Subcutaneous adipose tissue (tissue), 4 donors: ENCODE results near the gene EIF1B. TPM values are rescaled to one million over a fixed set of nuclear protein-coding genes. Genes with fewer than 3 reads are reported as not detected.

ENCODE experiments used
- total RNA-seq, 4 donors: library from RNA; depleted of rRNA; stranded (reverse); fragments of >200 nt; gene quantifications; one replicate each; pipeline ENCODE4 v1.1.0, GENCODE V29; 2016
- TF ChIP-seq, protein P1 (sequence below): fragments of 450-650 bp; IDR thresholded peaks from one replicate; pipeline ENCODE4 v1.5.1; 2016; ENCODE audit warnings: low read depth, mild to moderate bottlenecking, control low read depth, antibody characterized with exemption, moderate library complexity

Gene EIF1B
- total RNA-seq, 4 donors from 2014 or later, result 37.5 to 62.6 (median 41.7) TPM

DNA sequence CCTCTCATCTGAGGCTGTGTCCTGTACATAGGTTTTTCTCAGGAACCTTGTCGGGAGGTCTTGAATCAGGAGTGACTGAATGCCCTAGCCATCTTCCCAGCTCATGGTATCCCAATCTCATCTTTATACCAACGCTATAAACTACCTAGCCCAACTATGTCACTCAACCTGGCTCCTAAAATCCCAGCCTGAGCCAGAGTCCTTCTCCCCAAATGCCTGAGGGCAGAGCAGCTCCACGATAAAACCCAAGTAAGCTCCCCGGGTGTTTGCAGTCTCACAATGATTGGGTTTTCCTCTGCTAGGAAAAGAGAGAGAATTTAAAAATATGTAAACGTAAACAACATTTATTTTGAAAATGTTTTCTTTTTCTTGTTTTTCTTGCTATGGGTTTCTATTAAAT is 14.4 kb downstream of the EIF1B start:
- TF ChIP-seq, protein P1, sequence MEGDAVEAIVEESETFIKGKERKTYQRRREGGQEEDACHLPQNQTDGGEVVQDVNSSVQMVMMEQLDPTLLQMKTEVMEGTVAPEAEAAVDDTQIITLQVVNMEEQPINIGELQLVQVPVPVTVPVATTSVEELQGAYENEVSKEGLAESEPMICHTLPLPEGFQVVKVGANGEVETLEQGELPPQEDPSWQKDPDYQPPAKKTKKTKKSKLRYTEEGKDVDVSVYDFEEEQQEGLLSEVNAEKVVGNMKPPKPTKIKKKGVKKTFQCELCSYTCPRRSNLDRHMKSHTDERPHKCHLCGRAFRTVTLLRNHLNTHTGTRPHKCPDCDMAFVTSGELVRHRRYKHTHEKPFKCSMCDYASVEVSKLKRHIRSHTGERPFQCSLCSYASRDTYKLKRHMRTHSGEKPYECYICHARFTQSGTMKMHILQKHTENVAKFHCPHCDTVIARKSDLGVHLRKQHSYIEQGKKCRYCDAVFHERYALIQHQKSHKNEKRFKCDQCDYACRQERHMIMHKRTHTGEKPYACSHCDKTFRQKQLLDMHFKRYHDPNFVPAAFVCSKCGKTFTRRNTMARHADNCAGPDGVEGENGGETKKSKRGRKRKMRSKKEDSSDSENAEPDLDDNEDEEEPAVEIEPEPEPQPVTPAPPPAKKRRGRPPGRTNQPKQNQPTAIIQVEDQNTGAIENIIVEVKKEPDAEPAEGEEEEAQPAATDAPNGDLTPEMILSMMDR, result no peak

- TF ChIP-seq, protein P1, result no peak
Measured at GRCh38 chr3:40324621-40325020, 15.1 kb downstream of the EIF1B start.

DNA sequence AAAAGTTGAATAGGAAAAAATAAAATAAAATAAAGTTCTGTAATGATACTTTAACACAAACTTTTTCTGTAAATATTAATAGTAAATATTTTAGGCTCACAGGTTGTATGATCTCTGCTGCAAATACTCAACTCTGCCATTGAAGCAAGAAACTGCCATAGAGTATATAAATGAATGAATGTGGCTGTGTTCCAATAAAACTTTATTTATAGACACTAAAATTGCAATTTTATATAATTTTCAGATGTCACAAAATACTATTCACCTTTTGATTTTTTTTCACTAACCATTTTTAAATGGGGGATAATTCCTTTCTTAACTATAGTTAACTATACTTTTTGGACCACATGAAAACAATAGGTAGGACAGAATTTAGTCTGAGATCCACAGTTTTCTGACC is 16.0 kb downstream of the EIF1B start:
- TF ChIP-seq, protein P1, result no peak

DNA sequence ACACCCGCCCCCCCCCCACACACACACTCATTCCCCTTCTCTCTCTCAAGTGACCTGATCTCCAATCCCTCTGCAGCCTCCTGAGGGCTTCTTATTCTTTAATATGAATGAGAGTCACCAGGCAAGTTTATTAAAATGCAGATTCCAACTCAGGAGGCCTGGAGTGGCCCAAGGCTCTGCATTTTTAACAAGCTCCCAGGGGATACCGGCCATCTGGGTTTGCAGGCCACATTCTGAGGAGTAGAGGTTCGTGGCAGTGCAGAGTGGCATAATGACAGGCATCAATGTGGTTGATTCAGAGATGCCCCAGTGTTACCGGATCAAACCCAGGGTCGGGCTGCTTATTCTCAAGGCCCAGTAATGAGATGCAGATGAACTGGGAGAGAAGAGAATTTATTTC is 18.9 kb downstream of the EIF1B start:
- TF ChIP-seq, protein P1, result no peak

DNA sequence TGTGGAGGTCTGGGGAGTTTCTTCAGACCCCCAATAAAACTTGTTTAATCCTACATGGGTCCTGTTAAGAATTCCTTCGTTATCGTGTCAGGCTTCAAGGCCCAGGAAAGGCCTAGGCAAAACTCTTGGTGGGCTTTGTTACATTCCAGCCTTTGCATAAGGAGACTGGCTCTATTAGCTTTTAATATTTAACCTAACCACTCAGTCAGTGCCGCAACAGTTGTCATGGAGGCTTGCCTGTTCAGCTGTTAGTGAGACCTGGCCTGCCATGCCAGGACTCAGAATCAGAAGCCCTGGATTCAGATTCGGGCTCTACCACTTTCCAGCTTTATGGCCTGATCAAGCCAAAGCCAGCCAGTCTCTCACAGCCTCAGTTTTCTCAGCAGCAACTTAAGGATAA is 19.6 kb downstream of the EIF1B start:
- TF ChIP-seq, protein P1, result no peak

DNA sequence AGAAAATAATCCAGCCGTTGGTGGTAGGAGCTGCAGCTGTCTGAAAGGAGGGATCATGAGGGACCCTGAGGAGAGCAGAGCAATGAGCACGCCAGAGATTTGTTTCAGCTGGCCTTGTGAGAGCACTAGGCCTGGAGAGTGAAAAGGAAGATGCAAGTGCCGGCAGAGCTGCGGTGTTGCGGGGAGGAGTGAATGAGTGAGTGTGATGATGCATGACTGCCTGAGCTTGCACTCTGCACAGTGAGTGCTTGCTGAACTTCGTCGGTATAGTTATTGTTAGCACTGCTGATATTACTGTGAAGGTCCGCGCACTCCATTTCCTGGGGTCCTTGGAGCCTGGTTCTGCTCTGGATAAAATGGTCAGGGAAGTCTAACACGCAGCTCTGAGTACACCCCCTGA is 23.2 kb downstream of the EIF1B start:
- TF ChIP-seq, protein P1, result no peak

DNA sequence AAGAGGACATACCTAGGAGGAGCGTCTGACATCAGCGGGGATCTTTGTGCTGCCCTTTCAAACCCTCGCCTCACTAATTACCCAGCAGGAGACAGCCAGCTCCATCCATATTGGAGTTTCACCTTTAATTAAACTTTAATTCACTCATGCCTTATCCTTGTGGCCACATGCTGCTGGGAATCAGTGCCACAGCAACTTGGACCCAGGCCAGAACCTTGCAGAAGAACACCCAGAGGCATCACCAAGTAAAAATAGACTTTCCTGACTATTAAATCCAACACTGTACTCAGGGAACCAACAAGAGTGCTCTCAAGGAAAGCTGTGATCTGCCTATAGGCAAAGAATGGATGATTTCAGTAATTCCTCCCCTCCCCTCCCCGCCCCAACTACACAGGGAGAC is 23.9 kb downstream of the EIF1B start:
- TF ChIP-seq, protein P1, result no peak
